Stimulated activated CD4-positive, alpha-beta T cell treated with anti-CD3 and anti-CD28 coated beads, Interleukin-2, amount 100 ng/mL, for 4 hours (primary cell): ENCODE data around the gene CCDC27.

Experiments used
- DNase-seq: peaks from one replicate; pipeline ENCODE4 v3.0.0-alpha.2; 2020; ENCODE audit warnings: low read depth

The CCDC27 gene

DNA sequence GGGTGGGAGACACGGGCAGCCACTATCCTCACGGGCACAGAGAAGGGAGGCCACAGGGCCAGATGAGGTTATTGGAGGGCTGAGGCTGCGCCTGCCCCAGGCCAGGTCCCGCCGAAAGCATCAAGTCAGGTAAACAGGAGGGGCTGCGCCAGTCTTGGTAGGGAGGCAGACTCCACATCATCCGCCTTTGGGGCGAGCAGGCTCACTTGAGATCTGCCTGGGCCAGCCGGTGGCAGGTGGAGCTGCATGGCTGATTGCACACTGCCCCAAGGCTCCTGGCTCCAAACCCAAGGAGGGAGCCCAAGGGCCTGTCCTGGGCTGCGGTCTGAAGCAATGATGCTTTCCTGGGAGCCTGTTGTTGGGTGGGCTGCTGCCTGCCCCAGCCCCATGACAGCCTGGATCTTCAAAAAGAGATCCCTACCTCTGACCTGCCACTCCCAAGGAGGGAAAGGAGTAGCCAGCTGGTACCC, 24.9 kb downstream of the CCDC27 start:
- DNase-seq, result no peak

GRCh38 chr1:3777647-3778589, 25.7 kb downstream of the CCDC27 start:
- no peak for DNase-seq

DNA sequence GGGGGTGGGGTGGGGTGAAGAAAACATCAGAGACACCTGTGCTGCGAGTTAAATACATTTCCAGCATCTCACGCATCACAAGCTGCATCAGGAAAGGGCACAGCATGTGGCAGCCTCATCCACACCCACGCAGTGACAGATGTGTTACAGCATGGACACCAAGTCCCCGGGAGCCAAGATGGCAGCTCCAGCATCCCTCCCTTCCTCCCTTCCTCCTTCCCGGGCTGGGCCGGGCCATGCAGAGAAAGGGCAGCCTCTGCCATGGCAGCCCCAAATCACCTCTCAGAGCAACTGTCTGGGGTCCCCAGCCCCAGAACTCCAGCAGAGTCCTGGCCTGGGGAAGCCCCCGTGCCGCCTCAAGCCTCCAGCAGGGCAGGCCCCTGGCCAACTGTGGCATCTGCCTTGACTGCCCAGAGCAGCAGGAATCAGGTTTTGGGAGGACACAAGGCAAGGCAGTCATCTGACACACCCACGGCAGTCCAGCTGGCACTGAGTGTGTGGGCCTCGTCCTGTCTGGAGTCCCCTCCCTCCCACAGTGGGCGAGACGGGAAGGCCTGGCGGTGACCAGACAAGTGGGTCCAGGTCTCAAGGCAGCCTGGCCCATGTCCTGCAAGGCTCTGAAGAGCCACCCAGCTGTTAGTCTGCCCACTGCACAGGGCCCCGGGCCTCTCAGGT, 26.5 kb downstream of the CCDC27 start:
- DNase-seq, result no peak

- DNase-seq, result no peak
Measured at GRCh38 chr1:3779265-3779911, 27.1 kb downstream of the CCDC27 start.

- no peak for DNase-seq
Measured at GRCh38 chr1:3779912-3780416, 27.7 kb downstream of the CCDC27 start.

- no peak for DNase-seq
Measured at GRCh38 chr1:3780901-3781300, 28.7 kb downstream of the CCDC27 start.

- DNase-seq, result no peak
Measured at GRCh38 chr1:3783651-3784474, 31.6 kb downstream of the CCDC27 start.

- no peak for DNase-seq
Measured at GRCh38 chr1:3785045-3785444, 32.8 kb downstream of the CCDC27 start.

DNA sequence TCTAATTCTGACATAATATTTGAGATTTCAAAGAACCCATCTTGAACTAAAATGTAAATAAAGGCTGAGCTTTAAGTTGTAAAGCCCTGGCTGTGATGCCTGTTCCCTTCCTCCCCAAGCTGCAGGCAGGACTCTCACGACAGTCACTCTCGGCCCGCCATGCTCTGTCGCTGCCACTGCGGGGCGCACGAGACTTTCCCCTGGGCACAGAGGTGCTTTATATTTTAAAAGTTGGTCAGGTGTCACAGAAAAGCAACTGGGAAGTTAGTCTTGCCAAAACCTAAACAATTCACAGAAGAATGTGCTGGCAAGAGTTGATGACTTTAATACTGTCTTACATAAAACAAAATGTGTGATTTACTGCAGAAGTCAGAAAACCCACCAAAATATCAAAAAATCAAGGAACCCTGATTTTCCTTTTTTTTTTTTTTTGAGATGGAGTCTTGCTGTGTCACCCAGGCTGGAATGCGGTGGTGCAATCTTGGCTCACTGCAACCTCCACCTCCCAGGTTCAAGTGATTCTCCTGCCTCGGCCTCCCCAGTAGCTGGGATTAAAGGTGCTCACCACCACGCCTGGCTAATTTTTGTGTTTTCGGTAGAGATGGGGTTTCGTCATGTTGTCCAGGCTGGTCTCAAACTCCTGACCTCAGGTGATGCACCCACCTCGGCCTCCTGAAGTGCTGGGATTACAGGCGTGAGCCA, 33.4 kb downstream of the CCDC27 start:
- DNase-seq, result no peak

DNA sequence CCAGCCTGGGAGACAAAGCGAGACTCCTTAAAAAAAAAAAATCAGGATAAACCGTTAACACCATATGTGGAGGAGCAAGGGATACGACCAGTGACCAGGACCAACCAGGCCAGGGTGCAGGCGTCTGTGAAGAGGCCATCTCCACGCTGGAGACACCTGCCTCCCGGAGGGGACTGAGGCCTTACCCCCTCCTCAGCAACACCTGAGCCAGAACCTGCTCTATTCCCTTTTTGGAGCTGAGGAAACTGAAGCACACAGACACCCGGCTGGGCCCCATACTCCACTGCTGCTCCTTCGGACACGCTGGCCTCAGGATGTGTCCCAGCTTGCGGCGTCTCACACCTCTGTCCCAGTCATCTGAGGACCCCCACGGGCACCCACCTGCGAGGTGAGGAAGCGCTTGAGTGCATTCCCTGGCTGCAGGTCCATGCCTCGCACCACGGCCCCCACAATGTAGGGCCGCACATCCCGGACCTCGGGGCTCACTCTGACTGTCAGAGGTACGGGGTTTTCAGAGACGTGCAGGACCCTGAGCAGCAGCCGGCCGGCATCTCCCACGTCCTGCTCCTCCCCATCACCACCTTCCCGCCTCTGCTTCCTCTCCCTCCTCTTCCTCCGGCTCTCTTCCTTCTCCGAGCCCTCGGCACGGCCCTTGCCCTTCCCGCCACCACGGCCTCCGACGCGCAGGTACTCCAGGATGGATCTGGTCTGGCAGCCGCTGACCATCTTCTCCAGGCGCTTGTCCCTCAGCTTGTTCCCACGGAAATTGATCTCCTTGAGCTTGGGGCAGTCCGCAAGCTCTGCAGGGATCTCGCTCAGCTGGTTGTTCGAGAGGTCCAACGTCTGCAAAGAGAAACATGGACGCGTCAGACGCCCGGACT, 34.5 kb downstream of the CCDC27 start:
- no peak for DNase-seq

- no peak for DNase-seq
Measured at GRCh38 chr1:3787349-3787715, 35.1 kb downstream of the CCDC27 start.

- no peak for DNase-seq
Measured at GRCh38 chr1:3787745-3788605, 35.7 kb downstream of the CCDC27 start.

DNA sequence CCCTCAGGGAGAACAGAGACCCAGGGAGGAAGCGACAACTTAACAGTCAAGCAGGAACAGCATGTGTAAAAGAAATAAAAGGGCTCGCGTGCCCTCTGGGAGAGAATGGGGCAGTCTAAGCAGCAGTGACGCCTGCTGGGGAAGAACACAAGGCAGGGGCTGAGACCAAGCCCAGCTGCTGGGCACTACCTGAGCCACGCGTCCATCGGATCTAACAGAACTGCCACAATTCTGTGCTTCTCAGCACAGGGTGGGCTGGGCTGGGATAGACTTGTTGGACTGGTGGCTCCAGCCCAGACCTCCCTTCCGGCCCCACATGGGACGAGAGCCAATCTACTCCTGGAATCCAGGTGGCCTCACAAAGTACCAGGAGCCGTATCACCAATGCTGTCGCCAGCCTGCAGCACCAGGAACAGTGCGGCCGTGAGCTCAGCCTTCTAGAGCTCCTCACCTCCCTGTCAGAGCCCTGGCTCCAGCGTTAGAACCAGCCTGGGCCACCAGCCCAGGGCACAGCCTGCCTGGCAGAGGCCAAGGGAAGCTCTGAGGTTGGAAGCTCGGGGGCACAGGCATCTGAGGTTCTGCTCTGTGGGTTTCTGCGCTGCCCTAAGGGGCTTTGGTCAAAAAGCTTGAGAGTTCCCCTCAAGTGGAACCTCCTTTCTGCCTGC, 36.6 kb downstream of the CCDC27 start:
- no peak for DNase-seq

DNA sequence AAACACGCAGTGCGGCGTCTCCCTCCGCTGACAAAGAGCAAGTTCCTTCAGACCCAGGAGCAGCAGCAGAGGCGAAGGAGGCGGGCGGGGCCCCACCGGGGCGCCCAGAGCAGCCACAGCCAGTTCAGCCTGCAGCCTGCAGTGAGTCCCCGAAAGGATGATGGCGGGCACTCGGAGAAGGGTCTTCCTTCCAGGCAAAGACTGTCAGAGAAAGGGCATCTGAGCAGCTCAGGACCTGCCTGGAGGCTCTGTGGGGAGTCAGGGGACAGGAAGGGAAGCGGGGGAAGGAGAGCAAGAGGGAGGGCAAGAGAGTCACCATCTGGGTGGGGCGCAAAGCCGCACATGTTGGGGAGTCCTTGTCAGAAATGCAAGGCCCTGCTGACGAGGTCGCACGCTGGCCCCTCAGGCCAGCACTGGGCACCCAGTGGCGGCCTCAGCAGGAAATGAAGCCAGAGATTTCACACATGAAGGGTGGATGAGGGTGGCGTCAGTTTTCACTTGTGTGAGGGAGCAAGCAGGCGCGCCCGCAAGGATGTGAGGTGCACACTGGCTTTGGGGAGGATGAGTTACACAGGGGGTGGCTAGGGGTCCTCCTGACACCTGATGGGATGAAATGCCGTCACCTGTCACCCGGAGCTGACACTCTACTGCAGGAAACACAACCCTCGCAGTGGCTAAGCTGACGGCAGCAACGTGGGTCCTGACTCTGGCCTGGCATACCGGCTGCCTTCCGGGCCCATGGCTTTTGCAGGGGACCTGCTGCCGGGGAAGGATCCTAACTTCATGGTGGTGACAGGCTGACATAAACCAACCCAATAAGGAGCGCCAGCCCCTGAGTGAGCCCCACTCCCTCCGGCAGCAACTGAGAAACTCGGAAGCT, 37.4 kb downstream of the CCDC27 start:
- DNase-seq, result no peak

GRCh38 chr1:3790500-3790923, 38.3 kb downstream of the CCDC27 start:
- no peak for DNase-seq

- DNase-seq, result no peak
Measured at GRCh38 chr1:3790952-3791351, 38.7 kb downstream of the CCDC27 start.

- no peak for DNase-seq
Measured at GRCh38 chr1:3795453-3796214, 43.4 kb downstream of the CCDC27 start.
